PFSK-1 (cell line): ENCODE measurements around the gene PCBP4.

ENCODE experiments used
- FOXP2 ChIP-seq: optimal IDR thresholded peaks from 2 replicates; pipeline ENCODE3; 2011; ENCODE audit warnings: borderline replicate concordance, control low read depth, inconsistent platforms; ENCODE audit not compliant: insufficient read depth; ENCODE audit errors: extremely low read length, extremely low read depth
- POLR2AphosphoS5 ChIP-seq: IDR thresholded peaks from 2 replicates; pipeline ENCODE4 v1.6.1; 2012; ENCODE audit warnings: low read depth, mild to moderate bottlenecking, control low read depth, low read length, moderate library complexity
- REST ChIP-seq, 2 experiments: IDR thresholded peaks; 2 replicates each; pipeline versions ENCODE4 v1.6.1 to v1.8.0; 2011 to 2012; ENCODE audit warnings: low read depth in 2 of 2, low read length in 2 of 2, control low read depth in 1 of 2, inconsistent platforms in 1 of 2, mild to moderate bottlenecking in 1 of 2, moderate library complexity in 1 of 2; ENCODE audit not compliant: insufficient read depth in 1 of 2
- SIN3A ChIP-seq: IDR thresholded peaks from 2 replicates; pipeline ENCODE4 v1.6.1; 2012; ENCODE audit warnings: mild to moderate bottlenecking, low read length, moderate library complexity, borderline replicate concordance; ENCODE audit not compliant: insufficient read depth
- TAF1 ChIP-seq: IDR thresholded peaks from 2 replicates; pipeline ENCODE4 v1.6.1; 2012; ENCODE audit warnings: low read length, control low read depth, borderline replicate concordance; ENCODE audit not compliant: insufficient read depth

GRCh38 chr3:51975852-51976549 is 8.7 kb upstream of the PCBP4 start:
- TF ChIP-seq FOXP2 (no peak), TAF1 (no peak), REST (IDR thresholded peaks at IDR 0.05; ENCODE audit: insufficient read depth in 1 of 2, low read depth in 2 of 2, low read length in 2 of 2) (no peak), SIN3A (no peak), POLR2AphosphoS5 (no peak)
